Liver (tissue), 3 donors: ENCODE results near the gene PLA2G4E.

ENCODE experiments used
- CTCF ChIP-seq: fragments of 150-350 bp; IDR thresholded peaks from 2 replicates; pipeline ENCODE4 v1.5.1; 2017; ENCODE audit warnings: improper control_type of control experiment, low read depth, low read length; ENCODE audit not compliant: missing input control
- FOXA1 ChIP-seq: IDR thresholded peaks from 2 replicates; pipeline ENCODE4 v1.6.1; 2016; ENCODE audit warnings: antibody characterized with exemption
- GABPA ChIP-seq, 2 donors: IDR thresholded peaks in 1 of 2; conservative IDR thresholded peaks in 1 of 2; 2 replicates each; pipeline ENCODE4 v1.6.1; 2016; ENCODE audit warnings: antibody characterized with exemption in 2 of 2, mild to moderate bottlenecking in 1 of 2, moderate library complexity in 1 of 2
- MAX ChIP-seq: IDR thresholded peaks from 2 replicates; pipeline ENCODE4 v1.6.1; 2016; ENCODE audit warnings: antibody characterized with exemption
- RAD21 ChIP-seq, 2 donors: IDR thresholded peaks; 2 replicates each; pipeline ENCODE4 v1.6.1; 2016; ENCODE audit warnings: antibody characterized with exemption in 2 of 2, mild to moderate bottlenecking in 2 of 2
- donor health status: healthy.
- donor health status: healthy.

- TF ChIP-seq RAD21 (IDR thresholded peaks at IDR 0.05) (no peak), CTCF (no peak), FOXA1 (no peak), GABPA (IDR thresholded peaks at IDR 0.05 in 1 of 2, conservative IDR thresholded peaks at IDR 0.05 in 1 of 2) (no peak), MAX (no peak)
These were observed 38.5 kb downstream of the PLA2G4E start for GRCh38 chr15:41982133-41982930.
